Measurements from ENCODE around the gene HTR1D. TPM values are rescaled to one million over a fixed set of nuclear protein-coding genes. Genes with fewer than 3 reads are reported as not detected.

Gene HTR1D
- total and polyA plus RNA-seq, 3 donors from 2014 or later, result 0.19 to 0.70 TPM; not detected in 1

GRCh38 chr1:23187637-23188036, 29.7 kb downstream of the HTR1D start:
- 76 to 79% methylated on average over 5 of the region's 5 CpGs for WGBS, 2 donors
- no peak for DNase-seq

GRCh38 chr1:23185381-23185780, 31.9 kb downstream of the HTR1D start:
- H3K4me3 ChIP-seq, result no peak overlapping the region
- H3K36me3 ChIP-seq (ENCODE audit: low read depth, missing control alignments), result no peaks in the 10 kb centered on the region
- H3K27me3 ChIP-seq, result no peaks in the 10 kb centered on the region
- WGBS, 2 donors, result 76 to 82% methylated on average over 4 of the region's 4 CpGs
- H3K4me1 ChIP-seq, result peaks cover 5% of the 10 kb centered on the region
- TF ChIP-seq POLR2A (IDR thresholded peaks at IDR 0.05), result no peak
- no peak for TF ChIP-seq CTCF (IDR thresholded peaks at IDR 0.05)
- H3K27ac ChIP-seq, result no peak overlapping the region
- DNase-seq, result no peak
- intact Hi-C loops (cut with DNase I; ENCODE audit: low total_unique reads), result no loop called here
- H3K9me3 ChIP-seq, result no peaks in the 10 kb centered on the region

More at GRCh38 chr1:23187637-23188036, 29.7 kb downstream of the HTR1D start:
- Histone ChIP-seq H3K27ac (no peak overlapping the region), H3K27me3 (no peaks in the 10 kb centered on the region), H3K4me1 (peaks cover 5% of the 10 kb centered on the region), H3K36me3 (ENCODE audit: low read depth, missing control alignments) (no peaks in the 10 kb centered on the region), H3K4me3 (no peak overlapping the region), H3K9me3 (no peaks in the 10 kb centered on the region)
- intact Hi-C loops (cut with DNase I; ENCODE audit: low total_unique reads), result no loop called here
- no peak for TF ChIP-seq CTCF (IDR thresholded peaks at IDR 0.05)
- TF ChIP-seq POLR2A (IDR thresholded peaks at IDR 0.05), result no peak

GRCh38 chr1:23184212-23184934, 32.9 kb downstream of the HTR1D start:
- WGBS, 2 donors, result 13 to 21% methylated on average over 9 to 10 of the region's 10 CpGs
- H3K36me3 ChIP-seq (ENCODE audit: low read depth, missing control alignments), result no peaks in the 10 kb centered on the region
- DNase-seq, result peak; percentile 30
- no peaks in the 10 kb centered on the region for H3K27me3 ChIP-seq
- TF ChIP-seq POLR2A (IDR thresholded peaks at IDR 0.05) (no peak), CTCF (IDR thresholded peaks at IDR 0.05) (peak; percentile 94 to 97 (median 95))
- H3K4me1 ChIP-seq, result peaks cover 5% of the 10 kb centered on the region
- H3K9me3 ChIP-seq, result no peaks in the 10 kb centered on the region
- no peak overlapping the region for H3K27ac ChIP-seq
- no peak overlapping the region for H3K4me3 ChIP-seq
- intact Hi-C loops (cut with DNase I; ENCODE audit: low total_unique reads), result loop anchor here (5.0 kb wide), 1 partner anchor 87 kb away; no protein-coding TSS in a partner anchor

GRCh38 chr1:23179862-23180261, 37.4 kb downstream of the HTR1D start:
- no peak overlapping the region for H3K27ac ChIP-seq
- intact Hi-C loops (cut with DNase I; ENCODE audit: low total_unique reads), result loop anchor here (5.0 kb wide), 1 partner anchor 83 kb away; no protein-coding TSS in a partner anchor

More at GRCh38 chr1:23179862-23180261, 37.4 kb downstream of the HTR1D start:
- no peak overlapping the region for H3K4me3 ChIP-seq
- no peaks in the 10 kb centered on the region for H3K9me3 ChIP-seq
- 73 to 84% methylated on average over 2 of the region's 2 CpGs for WGBS, 2 donors
- no peaks in the 10 kb centered on the region for H3K27me3 ChIP-seq
- H3K36me3 ChIP-seq (ENCODE audit: low read depth, missing control alignments), result no peaks in the 10 kb centered on the region
- no peak for DNase-seq
- TF ChIP-seq POLR2A (IDR thresholded peaks at IDR 0.05), result no peak
- TF ChIP-seq CTCF (IDR thresholded peaks at IDR 0.05), result no peak
- H3K4me1 ChIP-seq, result peaks cover 5% of the 10 kb centered on the region

Measured in testis (tissue), 3 donors.